HG03108 (cell line): ENCODE results near the gene APBB2.
"Not testable (repeated sequence)": the region's sequence is repeated elsewhere in the genome, so short reads cannot be mapped to it uniquely, and the experiment has no call there.

Experiments
- ATAC-seq: cut with Tn5 transposase; IDR thresholded peaks from one replicate; pipeline ENCODE4 v1.9.1; 2021; ENCODE audit warnings: moderate library complexity; ENCODE audit not compliant: unreplicated experiment

The APBB2 gene

DNA sequence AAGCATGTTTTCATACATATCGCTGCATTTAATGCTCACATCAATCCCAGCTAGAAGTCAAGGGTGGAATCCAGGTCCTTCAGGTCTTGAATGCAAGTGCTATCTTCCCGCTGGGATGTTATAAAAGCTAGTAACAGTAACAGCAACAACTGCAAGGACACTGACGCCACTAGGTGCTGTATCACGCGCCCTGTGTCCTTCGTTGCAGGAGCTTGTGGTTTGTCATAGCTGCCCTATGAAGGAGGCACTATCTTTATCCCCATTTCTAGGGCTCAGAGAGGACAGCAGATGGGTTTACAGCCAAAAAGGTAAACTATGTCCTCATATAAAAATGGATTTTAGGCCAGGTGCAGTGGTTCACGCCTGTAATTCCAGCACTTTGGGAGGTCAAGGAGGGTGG, 261.7 kb downstream of the APBB2 start:
- no peak for ATAC-seq

DNA sequence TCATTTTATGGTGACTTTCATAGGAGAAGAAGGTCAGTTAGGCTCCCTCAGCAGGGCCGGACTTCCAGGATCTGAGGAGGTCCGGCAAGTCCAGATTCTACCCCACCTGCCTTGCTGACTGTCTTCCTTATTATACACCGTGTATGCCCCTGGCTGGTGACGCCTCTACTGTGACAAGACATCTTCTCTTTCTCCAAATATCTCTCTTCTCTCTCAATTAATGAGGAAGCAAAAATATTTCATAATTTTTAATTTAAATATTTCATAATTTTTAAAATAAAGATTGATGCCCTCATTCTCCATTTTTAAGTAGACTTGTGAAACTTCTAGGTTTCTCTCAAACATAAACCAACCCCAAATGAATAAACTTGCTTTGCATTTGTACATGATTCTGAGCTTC, 262.1 kb downstream of the APBB2 start:
- no peak for ATAC-seq

DNA sequence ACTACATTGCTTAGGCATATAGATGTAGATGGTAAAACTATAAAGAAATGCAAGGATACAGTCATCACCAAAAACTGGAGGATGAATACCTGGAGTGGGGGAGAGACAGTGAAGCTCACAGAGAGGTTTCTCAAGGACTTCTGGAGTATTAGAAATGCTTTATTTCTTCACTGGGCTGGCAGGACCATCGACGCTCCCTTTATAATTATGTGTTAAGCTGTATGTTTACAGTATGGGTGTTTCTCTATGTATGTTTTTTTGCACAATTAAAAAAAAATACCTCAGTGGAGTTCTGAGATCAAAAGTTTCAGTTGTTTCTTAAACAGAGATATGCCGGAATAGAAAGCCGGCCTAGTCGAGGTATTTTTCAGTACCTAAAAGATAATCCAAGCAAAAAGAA, 263.3 kb downstream of the APBB2 start:
- no peak for ATAC-seq

DNA sequence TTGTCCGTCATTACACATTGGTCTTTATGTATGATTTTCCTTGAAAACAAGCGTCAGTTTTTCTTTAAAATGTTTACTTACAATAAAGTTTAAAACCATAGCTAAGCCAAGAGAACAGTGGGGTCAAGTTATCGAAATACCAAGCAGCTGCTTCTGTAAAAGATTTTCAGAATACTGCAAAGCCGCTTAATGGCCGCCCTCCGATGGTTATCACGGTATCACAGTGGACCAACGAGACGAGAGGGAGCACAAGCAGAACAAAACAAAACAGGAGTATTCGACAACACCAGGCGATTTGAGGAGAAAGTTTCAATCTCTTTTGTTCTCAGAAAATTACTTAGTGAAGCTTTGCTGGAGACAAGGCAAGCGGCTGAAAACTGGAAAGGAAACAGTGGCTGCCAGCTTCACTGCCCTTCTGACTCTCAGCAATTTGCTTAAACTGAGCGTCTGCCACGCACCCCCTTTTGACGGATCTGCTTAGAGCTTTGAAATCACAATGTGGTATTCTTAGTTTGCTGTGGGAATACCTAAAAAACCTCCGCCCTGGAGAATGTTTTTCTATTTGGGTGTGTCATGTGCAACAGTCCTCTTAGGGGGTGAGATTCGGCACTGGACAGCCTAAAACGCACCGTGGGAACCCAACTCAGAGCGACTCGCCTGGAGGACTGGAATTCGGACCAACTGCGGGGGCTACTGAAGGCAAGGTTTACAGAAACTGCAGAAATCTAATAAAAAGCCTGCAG, 264.8 kb downstream of the APBB2 start:
- no peak for ATAC-seq

DNA sequence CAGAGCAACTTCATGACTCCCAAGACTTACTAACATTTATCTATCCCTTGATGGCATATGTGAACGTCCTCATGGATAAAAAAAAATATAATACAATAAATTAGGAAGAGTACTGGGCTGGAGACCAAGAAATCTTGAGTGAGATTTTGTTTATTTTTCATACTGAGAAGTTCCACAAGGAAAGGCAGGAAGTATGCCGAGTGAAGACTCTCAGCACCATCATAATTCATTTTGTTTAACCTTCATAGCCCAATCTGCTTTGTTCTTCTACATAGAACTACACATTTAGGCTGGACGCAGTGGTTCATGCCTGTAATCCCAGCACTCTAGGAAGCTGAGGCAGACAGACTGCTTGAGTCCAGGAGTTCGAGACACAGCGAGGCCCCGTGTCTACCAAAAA, 266.3 kb downstream of the APBB2 start:
- no peak for ATAC-seq

DNA sequence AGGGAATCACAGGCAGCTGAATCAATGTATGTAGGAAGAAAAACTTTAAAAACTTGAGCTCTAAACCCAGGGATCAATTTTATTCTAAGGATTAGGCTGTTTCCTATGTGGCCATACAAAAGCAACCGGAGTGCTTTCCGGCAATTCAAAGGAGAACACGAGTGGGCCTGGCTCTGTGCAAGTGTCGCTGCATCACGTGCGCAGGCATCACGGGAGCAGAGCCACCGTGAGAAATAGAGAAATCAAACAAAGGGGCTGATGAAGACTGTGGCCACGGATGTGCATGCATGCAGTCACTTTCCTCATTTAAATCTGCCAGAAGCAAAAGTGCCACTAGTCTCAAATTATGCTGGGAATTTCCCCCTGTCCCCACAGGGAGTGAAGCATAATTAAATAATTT, 267.7 kb downstream of the APBB2 start:
- ATAC-seq: no peak

DNA sequence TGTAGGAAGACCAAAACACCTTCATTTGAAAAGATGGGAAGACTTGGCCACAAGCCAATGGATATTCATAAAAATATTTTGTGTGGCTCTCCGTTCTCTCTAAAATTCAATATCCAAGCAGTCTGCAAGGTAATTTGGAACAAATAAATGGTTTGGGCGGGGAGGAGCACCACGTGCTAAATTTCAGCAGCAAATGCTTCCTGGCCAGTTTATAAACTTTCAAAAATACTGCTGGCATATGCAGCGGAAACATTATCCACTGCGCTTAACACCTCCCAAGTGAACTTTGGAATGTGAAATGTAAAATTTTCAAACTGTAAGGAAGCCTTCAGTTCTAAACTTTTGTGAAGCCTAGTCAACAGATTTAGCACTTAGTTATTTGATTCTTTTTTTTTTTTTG, 273.6 kb downstream of the APBB2 start:
- ATAC-seq: no peak

DNA sequence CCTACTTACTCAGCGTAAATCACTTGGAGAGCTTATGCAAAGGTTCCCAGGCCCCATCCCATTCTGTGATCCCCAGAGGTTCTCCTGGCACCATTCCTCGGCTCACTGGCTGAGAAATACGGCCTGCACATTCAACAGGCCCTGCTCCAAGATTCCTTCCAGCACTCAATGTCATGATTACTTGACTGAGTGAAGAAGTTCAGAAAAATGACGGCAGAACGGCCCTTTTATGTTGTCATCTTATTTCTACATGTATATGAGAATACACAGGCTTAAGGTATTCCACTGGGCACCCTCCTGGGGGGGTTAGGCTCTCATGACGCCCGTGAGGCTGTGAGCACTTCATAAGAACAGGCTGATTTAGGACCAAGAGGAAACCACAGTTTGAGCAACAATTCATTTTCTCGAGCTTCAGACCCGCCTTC, 274.0 kb downstream of the APBB2 start:
- no peak for ATAC-seq

DNA sequence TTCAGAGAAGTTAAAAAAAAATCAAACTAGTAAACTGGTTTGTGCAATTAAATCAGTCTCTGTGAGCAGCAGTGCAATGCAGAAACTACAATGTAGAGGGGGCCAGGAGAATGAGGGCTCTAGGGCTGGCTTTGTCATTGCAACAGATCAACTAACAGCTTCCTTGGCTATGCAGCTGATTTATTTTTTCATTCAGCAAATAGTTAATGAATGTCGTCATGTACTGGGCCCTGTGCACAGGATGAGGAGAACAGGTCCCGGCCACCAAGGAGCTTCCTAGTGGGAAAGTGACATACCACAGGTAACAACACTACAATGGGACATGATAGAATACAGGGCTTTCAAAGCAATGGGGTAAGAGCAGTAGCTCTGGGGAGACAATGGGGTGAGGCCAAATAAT, 274.5 kb downstream of the APBB2 start:
- ATAC-seq: no peak

DNA sequence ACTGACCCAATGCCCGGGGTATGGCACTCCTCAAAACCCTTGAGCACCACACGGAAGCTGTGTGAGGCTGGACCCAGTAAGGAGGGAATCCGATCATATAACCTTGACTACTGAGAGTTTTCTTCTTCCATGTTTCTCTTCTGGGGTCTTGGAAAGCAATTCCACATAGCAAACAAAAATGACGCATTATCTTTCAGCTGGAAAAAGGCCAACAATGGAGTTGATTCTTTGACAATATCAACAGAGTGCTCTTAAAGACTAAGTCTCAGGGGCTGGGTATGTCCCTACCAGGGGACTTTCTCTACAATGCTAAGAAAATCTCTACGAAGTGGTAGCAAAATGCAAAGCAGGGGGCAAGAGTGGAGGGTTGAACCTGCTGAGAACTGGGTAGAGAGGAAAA, 276.0 kb downstream of the APBB2 start:
- ATAC-seq: no peak

DNA sequence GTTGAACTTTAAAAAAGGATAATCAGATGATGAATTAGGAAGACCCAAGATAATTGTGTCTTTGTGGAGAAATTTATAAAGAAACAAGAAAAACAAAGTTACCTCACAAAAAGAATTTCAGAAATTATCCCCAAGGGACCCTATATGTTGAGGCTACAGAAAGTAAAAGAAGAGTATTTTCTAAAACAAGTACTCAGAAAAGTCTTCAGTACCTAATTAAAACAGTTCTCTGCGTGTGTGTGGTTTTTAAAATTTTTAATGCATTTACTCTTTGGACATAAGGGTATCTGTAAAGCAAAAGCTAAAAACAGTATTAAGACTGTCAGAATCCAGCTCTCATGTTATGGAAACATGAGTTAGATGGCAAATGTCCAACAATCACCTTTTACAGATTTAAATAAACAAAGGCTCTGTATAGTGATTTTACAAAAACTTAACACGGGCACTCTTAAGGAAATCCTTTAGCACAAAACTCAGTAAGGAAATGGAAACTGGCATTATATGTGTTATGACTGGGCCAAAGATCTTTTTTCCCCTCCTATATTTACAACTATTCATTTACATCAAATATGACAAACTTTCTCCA, 277.1 kb downstream of the APBB2 start:
- ATAC-seq: no peak

DNA sequence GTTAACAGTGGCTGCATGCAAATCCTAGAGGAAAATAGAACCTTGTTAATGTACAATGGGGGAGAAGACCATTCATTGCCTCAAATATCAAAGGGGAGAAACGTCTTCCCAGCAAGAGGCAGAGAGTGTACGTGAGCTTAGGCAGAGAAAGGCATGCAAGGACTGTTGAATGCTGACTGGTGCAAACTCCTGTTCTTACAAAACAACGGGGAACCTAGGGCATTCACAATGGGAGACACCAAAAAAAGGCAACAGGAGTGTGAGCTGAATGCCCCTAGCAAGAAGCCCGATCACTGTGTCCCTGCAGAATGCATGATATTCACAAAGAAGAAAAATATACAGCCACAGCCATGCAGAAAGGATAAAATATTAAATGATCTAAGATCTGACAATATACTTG, 279.7 kb downstream of the APBB2 start:
- ATAC-seq: no peak

DNA sequence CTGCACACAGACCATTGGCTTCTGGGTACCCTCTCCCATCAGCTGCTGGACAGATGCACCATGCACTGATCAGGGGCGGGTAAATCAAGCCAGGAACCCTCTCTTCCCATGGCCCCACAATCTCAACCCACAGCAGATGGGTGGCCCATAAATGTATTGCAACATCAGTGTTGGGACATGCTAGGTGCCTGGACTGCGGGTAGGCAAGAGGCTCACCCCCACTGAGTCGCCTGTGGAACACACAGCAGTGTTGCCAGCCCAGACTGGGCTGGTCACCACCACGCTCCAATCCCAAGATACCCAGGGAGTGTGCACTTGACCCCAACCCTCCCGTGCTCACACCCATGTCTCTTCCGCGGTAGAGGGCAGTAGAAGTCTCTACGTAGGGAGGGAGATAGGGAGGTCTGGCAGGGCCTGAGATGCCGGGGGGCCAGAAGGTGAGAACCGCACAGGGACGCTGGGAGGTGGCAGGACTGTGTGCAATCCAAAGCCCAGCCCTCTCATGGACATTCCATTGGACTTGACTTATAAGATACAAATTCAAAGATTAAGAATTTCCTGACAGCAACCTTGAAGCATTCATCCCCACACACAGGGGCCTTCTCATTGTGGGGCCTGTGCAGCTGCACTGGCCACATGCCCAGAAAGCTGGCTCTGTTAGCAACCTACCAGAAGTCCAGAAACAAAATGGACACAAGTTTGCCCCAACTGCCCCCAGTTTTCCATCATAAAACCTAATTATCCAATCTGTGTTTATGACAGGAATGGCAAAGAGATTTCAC, 280.9 kb downstream of the APBB2 start:
- ATAC-seq: no peak

DNA sequence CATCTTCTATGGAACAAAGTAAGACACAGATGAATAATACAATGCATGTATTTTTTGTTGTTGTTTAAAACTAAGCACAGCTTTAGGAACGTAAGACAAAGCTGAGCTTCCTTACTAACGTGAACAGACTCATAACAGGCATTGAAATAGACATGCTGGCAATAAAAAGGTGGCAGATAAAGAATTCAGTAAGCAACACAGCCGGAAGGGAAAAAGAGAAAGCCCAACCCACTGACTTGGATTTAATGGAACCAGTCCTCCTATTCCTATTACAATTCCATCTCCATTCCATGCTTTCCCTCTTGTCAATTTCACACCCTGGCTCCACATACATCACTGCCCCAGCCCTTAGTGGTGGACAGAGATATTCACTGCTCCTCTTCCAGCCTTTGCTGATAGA, 282.5 kb downstream of the APBB2 start:
- ATAC-seq: no peak

DNA sequence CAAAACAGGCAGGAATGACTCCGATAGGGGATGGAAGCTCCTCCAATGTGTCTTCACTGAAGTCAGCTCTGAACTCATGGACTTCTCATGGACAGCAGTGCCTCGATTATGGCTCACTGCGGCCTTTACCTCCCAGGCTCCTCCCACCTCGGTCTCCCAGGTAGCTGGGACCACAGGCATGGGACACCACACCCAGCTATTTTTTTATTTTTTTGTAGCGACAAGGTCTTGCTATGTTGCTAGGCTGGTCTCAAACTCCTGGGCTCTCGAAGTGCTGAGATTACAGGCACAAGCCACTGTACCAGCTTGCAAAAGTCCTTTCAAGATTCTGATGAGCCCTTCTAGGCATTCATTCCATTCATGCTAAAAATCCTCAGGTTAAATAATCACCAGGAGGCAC, 283.1 kb downstream of the APBB2 start:
- no peak for ATAC-seq

DNA sequence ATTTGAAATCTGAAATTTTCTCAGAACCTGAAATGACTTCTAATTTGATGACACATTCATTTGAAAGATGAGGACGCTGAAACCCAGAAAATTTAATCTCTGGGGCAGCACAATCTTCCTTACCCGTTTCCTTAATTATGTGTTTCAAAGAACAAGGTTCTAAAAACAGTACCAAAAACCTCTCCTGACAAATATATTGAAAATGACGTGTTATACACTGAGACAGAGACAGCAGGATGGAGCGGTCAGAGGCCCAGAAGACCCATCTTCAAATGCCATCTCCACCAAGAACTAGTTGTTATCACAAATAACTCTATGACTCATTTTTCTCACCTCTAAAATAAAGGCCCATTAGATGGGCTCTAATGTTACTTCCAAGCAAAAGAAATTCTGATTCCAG, 287.3 kb downstream of the APBB2 start:
- ATAC-seq: no peak

DNA sequence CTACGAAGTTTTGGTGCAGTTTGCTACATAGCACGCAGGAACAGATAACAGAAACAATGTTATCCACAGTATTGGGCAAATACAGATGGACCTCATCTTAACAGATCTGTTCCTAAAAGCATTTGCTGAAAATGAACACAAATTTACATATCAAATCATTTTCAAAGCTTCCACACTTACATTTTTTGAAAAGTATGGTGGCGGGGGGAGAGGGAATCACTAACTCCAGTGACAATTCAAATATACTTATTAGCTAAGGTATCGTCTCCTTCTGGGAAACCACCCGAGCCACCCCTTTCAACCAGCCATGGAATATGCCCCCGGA, 289.6 kb downstream of the APBB2 start:
- ATAC-seq: no peak

DNA sequence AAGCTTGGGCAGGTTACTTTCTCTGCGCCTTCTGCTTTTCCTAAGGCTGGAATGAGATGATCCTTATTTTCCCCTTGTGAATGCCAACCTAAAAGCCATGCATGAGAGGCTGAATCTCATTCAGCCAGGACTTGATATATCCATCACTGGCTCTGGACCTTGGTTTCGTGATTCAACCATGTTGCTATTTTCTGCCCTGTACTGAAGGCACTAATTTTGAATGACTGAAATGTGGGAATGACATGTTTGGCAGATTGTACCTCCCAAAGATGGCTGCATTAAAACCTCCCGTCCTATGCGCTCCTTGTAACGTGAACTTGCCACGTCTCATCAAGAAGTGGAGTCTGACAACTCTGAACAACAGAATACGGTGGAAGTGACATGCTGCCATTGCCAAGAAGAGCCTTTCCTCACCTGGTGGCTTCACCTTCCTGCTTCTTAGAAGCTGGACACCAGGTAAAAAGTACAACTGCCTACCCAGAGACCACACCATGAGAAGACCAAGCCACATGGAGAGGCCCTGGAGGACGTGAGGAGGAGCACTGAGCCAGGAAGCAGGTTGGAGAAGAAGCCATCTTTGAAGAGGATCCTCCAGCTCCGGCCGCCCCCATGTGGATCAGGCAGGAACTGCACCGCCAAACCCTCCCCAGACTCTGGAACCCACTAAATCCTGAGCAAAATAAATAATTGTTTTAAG, 290.1 kb downstream of the APBB2 start:
- peak; percentile 47 for ATAC-seq

DNA sequence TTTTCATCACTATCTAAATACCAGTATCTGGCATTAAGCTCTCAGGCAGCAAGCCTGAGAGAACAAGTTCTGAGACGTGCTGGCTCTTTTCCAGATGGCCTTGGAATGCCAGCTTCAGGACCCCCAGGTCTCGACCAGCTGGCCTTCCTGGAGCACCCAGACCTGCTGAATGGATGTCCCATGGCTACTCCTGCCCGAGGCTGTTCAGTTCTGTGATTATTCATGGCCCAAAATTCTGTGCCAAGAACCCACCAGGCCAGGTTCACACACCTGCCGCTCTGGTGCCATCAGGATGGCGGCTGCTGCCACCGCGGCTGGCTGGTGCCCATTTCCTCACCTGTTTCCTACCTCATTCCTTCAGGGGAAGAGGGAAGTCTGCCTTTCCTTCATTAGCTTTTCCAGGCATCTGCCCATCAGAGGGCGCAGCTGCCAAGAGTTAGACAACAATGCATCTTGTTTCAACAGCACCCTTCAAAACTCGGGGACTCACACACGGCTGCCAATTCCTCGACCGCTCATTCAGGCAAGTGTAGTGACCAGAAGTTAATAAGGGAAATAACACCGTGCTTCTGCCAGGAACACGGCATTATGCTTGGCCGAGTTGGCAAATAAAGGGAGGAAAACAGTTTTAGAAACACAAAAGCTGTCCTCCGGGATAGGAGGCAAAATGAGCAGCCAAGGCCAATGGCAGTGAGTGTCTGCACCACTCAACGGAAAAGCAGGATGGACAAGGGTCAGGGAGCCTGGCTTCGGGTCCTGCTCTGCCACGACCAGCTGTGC, 290.8 kb downstream of the APBB2 start:
- no peak for ATAC-seq

DNA sequence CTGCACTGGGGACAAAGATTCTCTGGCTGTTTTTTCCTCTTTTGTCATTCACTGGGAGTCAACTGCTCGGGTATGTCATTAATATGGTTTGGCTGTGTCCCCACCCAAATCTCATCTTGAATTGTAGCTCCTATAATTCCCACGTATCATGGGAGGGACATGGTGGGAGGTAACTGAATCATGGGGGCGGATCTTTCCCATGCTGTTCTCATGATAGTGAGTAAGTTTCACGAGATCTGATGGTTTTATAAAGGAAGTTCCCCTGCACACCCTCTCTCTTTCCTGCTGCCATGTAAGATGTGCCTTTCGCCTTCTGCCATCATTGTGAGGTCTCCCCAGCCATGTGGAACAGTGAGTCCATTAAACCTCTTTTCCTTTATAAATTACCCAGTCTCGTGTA, 294.4 kb downstream of the APBB2 start:
- not testable (repeated sequence) for ATAC-seq

DNA sequence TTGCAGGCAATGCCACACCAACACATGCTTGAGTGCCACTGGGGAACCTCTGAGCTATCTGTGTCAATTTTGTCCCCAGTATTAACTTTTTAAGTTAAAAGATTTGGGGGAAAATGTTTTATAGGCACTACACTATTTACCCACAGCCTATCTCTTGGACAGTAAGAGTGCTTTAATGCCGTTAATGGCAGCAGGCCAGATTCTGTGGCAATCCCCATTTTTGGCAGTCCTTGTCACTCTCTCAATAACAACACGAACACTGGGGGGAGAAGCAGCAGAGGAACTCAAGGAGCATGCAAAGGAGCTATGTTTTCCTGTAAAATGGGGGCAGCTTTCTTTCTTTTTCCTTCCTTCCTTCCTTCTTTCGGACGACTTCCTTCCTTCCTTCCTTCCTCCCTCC, 296.0 kb downstream of the APBB2 start:
- no peak for ATAC-seq
